OCI-LY1 (cell line): ENCODE results near the gene PAPSS1.

Experiments
- H2AFZ ChIP-seq: fragments of 200-600 bp; sonication (generic), shearing (Covaris generic); 2 replicates; pipeline ENCODE4 v1.6.0; 2014; ENCODE audit warnings: antibody characterized with exemption, mild to moderate bottlenecking, low read length
- H3F3A ChIP-seq: fragments of 200-600 bp; sonication (generic), shearing (Covaris generic); 2 replicates; pipeline ENCODE4 v1.6.0; 2014; ENCODE audit warnings: mild to moderate bottlenecking, antibody characterized with exemption, low read length, moderate library complexity; ENCODE audit not compliant: insufficient read depth
- H3K27ac ChIP-seq: fragments of 200-600 bp; sonication (generic); 2 replicates; pipeline ENCODE4 v1.5.1; 2014; ENCODE audit warnings: low read length, mixed run types, mild to moderate bottlenecking, low read depth; ENCODE audit not compliant: poor library complexity, severe bottlenecking
- H3K27me3 ChIP-seq: fragments of 200-600 bp; sonication (generic); 2 replicates; pipeline ENCODE4 v1.6.0; 2014; ENCODE audit warnings: antibody characterized with exemption, mild to moderate bottlenecking, low read length, moderate library complexity; ENCODE audit not compliant: insufficient read depth
- H3K36me3 ChIP-seq: fragments of 200-600 bp; sonication (generic); 2 replicates; pipeline ENCODE4 v1.6.1; 2014; ENCODE audit warnings: mild to moderate bottlenecking, antibody characterized with exemption, low read length, moderate library complexity, mixed read lengths; ENCODE audit not compliant: insufficient read depth
- H3K4me1 ChIP-seq: fragments of 200-600 bp; sonication (generic); 2 replicates; pipeline ENCODE4 v1.5.1; 2014; ENCODE audit warnings: mild to moderate bottlenecking, low read length, moderate library complexity; ENCODE audit not compliant: insufficient read depth, severe bottlenecking
- H3K4me2 ChIP-seq: fragments of 200-600 bp; sonication (generic), shearing (Covaris generic); 2 replicates; pipeline ENCODE4 v1.6.1; 2014; ENCODE audit warnings: low read length
- H3K4me3 ChIP-seq: fragments of 200-600 bp; sonication (generic); 2 replicates; pipeline ENCODE4 v1.5.1; 2014; ENCODE audit warnings: low read length, low read depth, mild to moderate bottlenecking, mixed read lengths; ENCODE audit not compliant: poor library complexity, severe bottlenecking
- H3K79me2 ChIP-seq: fragments of 200-600 bp; shearing (Covaris generic); 2 replicates; pipeline ENCODE4 v1.6.1; 2016; ENCODE audit warnings: mixed run types, low read length, mixed read lengths; ENCODE audit not compliant: insufficient read depth
- H3K9ac ChIP-seq: fragments of 200-600 bp; sonication (generic), shearing (Covaris generic); 2 replicates; pipeline ENCODE4 v1.6.1; 2014; ENCODE audit warnings: mild to moderate bottlenecking, low read length, mixed read lengths
- H3K9me2 ChIP-seq: fragments of 200-600 bp; sonication (generic), shearing (Covaris generic); 2 replicates; pipeline ENCODE4 v1.6.1; 2014; ENCODE audit warnings: low read depth, mild to moderate bottlenecking, low read length, mixed read lengths
- H3K9me3 ChIP-seq: fragments of 200-600 bp; shearing (Covaris generic); 2 replicates; pipeline ENCODE4 v1.6.1; 2014; ENCODE audit warnings: low read length, mixed read lengths
- H4K20me1 ChIP-seq: fragments of 200-600 bp; sonication (generic), shearing (Covaris generic); 2 replicates; pipeline ENCODE4 v1.6.0; 2016; ENCODE audit warnings: mild to moderate bottlenecking, low read length; ENCODE audit not compliant: insufficient read depth
- CTCF ChIP-seq: fragments of 200-600 bp; sonication (generic), shearing (Covaris generic); IDR thresholded peaks from 2 replicates; pipeline ENCODE4 v1.5.1; 2017; ENCODE audit warnings: mild to moderate bottlenecking, antibody characterized with exemption, low read length, moderate library complexity, mixed read lengths
- EZH2 ChIP-seq: fragments of 200-600 bp; sonication (generic), shearing (Covaris generic); IDR thresholded peaks from 2 replicates; pipeline ENCODE4 v1.8.0; 2017; ENCODE audit warnings: borderline replicate concordance, mixed run types, mild to moderate bottlenecking, antibody characterized with exemption, low read length, moderate library complexity, mixed read lengths

PAPSS1 gene

GRCh38 chr4:107629318-107629717 is 90.7 kb downstream of the PAPSS1 start:
- TF ChIP-seq CTCF (no peak), EZH2 (no peak)
- Histone ChIP-seq H3K36me3 (peaks cover 17% of the 10 kb centered on the region), H3K4me3 (no peak overlapping the region), H4K20me1 (no peaks in the 10 kb centered on the region), H3K9me3 (peaks cover 2% of the 10 kb centered on the region; the same call in 1 of the 2 replicates), H3K27ac (no peak overlapping the region), H2AFZ (no peak overlapping the region), H3K9me2 (no peaks in the 10 kb centered on the region), H3K4me1 (no peaks in the 10 kb centered on the region), H3K79me2 (no peaks in the 10 kb centered on the region), H3K9ac (no peak overlapping the region), H3F3A (no peaks in the 10 kb centered on the region), H3K4me2 (no peak overlapping the region), H3K27me3 (no peaks in the 10 kb centered on the region)

- H3K9ac ChIP-seq, result no peak overlapping the region
- H4K20me1 ChIP-seq, result no peaks in the 10 kb centered on the region
- peaks cover 20% of the 10 kb centered on the region for H3K36me3 ChIP-seq
- no peaks in the 10 kb centered on the region for H3K27me3 ChIP-seq
- no peaks in the 10 kb centered on the region for H3K4me1 ChIP-seq
- peaks cover 4% of the 10 kb centered on the region; the same call in 1 of the 2 replicates for H3K9me3 ChIP-seq
- H2AFZ ChIP-seq, result no peak overlapping the region
- no peak overlapping the region for H3K4me3 ChIP-seq
- H3K79me2 ChIP-seq, result no peaks in the 10 kb centered on the region
- H3F3A ChIP-seq, result no peaks in the 10 kb centered on the region
- TF ChIP-seq EZH2 (no peak), CTCF (no peak)
- no peak overlapping the region for H3K4me2 ChIP-seq
- no peaks in the 10 kb centered on the region for H3K9me2 ChIP-seq
- H3K27ac ChIP-seq, result no peak overlapping the region
Measured at GRCh38 chr4:107625391-107625902, 94.6 kb downstream of the PAPSS1 start.

GRCh38 chr4:107624024-107624423 is 96.0 kb downstream of the PAPSS1 start:
- no peaks in the 10 kb centered on the region for H3K27me3 ChIP-seq
- no peaks in the 10 kb centered on the region for H3K9me2 ChIP-seq
- H3K4me3 ChIP-seq, result no peak overlapping the region
- no peaks in the 10 kb centered on the region for H4K20me1 ChIP-seq
- H3K4me2 ChIP-seq, result no peak overlapping the region
- H3K9me3 ChIP-seq, result peaks cover 4% of the 10 kb centered on the region; the same call in 1 of the 2 replicates
- no peak for TF ChIP-seq CTCF
- TF ChIP-seq EZH2, result no peak
- no peak overlapping the region for H3K27ac ChIP-seq
- no peaks in the 10 kb centered on the region for H3K79me2 ChIP-seq
- H3F3A ChIP-seq, result no peaks in the 10 kb centered on the region
- H3K4me1 ChIP-seq, result no peaks in the 10 kb centered on the region
- peaks cover 16% of the 10 kb centered on the region for H3K36me3 ChIP-seq
- H2AFZ ChIP-seq, result no peak overlapping the region
- no peak overlapping the region for H3K9ac ChIP-seq
